NCI-H526 (cell line): ENCODE measurements around the gene STK32C.

Experiments used
- DNase-seq, 2 experiments: peaks; one replicate each; lab custom pipeline; 2025; lab: John Stamatoyannopoulos, UW

STK32C gene

GRCh38 chr10:132265890-132266496 lies 41.8 kb downstream of the STK32C start:
- no peak for DNase-seq

- no peak for DNase-seq
Observed at GRCh38 chr10:132264966-132265889, 42.5 kb downstream of the STK32C start.

- no peak for DNase-seq
Observed at GRCh38 chr10:132264306-132264950, 43.3 kb downstream of the STK32C start.

GRCh38 chr10:132263866-132264265 lies 43.9 kb downstream of the STK32C start:
- no peak for DNase-seq

GRCh38 chr10:132259702-132260482 lies 47.9 kb downstream of the STK32C start:
- no peak for DNase-seq

- DNase-seq = no peak
Observed at GRCh38 chr10:132258423-132258822, 49.3 kb downstream of the STK32C start.

- DNase-seq = no peak
Observed at GRCh38 chr10:132257907-132258306, 49.8 kb downstream of the STK32C start.

GRCh38 chr10:132257271-132257670 lies 50.5 kb downstream of the STK32C start:
- no peak for DNase-seq

GRCh38 chr10:132256866-132257265 lies 50.9 kb downstream of the STK32C start:
- DNase-seq = no peak

- no peak for DNase-seq
Observed at GRCh38 chr10:132255489-132256344, 52.0 kb downstream of the STK32C start.

- DNase-seq = no peak
Observed at GRCh38 chr10:132254841-132255240, 52.9 kb downstream of the STK32C start.

GRCh38 chr10:132253092-132253687 lies 54.6 kb downstream of the STK32C start:
- no peak for DNase-seq

- DNase-seq = no peak
Observed at GRCh38 chr10:132252412-132252811, 55.3 kb downstream of the STK32C start.

GRCh38 chr10:132251928-132252327 lies 55.8 kb downstream of the STK32C start:
- DNase-seq = no peak

- no peak for DNase-seq
Observed at GRCh38 chr10:132250481-132251475, 57.0 kb downstream of the STK32C start.

- no peak for DNase-seq
Observed at GRCh38 chr10:132249824-132250375, 57.9 kb downstream of the STK32C start.

- no peak for DNase-seq
Observed at GRCh38 chr10:132249226-132249724, 58.5 kb downstream of the STK32C start.

GRCh38 chr10:132248455-132249225 lies 59.1 kb downstream of the STK32C start:
- DNase-seq = peak in 1 of 2 experiments; percentile 81
